ENCODE measurements around the gene UROC1.

UROC1 gene

DNA sequence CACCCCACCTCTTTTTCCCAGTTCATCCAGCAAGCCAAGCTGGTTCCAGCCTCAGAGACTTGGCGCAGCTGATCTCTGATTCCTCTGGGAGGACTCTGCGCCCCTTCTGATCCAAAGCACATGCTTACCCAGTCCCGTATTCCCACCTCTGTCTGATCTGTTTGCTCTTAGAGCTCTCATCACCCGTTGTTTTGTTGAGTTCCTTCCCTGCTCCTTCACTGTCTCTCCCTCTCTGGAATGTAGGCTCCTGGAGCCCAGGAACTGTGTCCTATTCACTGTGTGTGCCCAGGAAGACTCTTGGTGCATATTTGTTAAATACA, 40.6 kb downstream of the UROC1 start:
- no peak for DNase-seq

DNA sequence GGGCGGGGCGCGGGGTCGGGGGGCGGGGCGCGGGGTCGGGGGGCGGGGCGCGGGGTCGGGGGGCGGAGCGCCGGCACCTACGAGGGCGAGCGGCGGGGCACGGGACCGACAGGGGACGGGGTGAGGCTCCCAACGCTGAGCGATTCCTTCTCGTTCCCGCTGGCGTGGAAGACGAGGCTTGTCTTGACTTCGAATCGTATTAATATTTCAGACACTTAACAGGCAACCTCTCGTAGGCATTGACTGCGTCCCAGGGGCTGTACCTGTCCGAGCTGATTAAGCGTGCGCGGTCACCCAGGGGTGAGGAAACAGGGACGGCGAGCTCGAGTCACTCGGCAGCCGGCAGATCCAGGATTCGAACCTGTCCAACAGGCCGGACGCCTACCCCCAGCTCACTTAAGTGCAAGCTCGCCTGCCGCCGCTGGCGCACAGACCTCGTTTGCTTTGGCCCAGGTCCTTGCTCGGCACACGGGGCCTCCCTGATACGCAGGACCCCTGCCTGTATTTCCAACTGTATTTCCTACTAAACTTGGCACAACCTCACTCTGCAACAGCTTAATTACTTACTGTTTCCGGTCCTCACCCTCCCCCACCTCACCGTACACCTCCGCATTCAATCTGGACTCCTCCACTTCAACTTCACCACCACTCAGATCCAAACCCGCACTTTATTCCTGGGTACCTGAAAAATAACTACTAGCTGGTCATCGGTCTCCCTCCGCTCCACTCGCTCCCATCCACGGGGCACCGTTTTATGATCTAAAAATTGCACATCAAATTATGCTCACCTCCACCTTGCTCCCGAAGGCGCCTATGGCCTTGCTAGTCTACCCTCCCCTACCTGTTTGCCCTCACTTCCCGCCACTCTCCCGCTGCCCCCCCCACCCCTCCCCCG, 41.2 kb downstream of the UROC1 start:
- peak; percentile 78 for DNase-seq

DNA sequence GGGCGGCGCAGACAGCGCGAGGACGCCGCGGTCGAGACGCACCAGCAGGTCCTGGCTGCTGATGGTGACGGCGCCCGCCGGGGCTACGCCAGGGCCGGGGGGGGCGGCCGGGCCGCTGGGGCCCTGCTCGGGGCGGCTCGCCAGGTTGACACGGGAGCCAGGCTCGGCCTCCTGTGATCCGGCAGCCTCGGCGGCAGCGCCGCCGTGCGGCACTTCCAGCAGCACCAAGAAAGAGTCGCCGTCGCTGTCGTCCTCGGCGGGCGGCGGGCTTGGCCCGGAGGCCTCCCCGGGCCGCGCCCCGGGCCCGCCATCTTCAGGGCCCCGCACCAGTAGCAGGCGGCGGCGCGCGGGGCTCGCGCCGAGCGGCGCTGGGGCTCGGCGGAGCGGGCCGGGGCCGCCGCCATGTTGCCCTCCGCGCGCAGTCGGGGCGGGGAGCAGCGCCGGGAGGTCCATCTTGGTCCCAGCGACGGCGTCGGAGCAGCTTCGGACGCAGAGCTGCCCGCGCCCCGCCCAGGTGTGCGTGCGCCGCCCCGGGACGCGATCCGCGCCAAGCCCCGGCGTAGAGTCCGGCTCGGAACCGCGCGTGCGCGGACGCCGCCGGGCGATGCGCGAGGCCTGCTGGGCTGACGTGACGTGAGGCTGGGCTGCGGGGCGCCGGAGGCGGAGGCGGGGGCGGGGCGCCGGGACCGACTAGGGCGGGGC, 42.0 kb downstream of the UROC1 start, which contains the start of gene ZXDC:
Gene ZXDC (minus strand): TSS at position 479 of the 702 bp plus-strand sequence. CDS start 26 bp downstream, at position 453.
- DNase-seq = peak; percentile 96

DNA sequence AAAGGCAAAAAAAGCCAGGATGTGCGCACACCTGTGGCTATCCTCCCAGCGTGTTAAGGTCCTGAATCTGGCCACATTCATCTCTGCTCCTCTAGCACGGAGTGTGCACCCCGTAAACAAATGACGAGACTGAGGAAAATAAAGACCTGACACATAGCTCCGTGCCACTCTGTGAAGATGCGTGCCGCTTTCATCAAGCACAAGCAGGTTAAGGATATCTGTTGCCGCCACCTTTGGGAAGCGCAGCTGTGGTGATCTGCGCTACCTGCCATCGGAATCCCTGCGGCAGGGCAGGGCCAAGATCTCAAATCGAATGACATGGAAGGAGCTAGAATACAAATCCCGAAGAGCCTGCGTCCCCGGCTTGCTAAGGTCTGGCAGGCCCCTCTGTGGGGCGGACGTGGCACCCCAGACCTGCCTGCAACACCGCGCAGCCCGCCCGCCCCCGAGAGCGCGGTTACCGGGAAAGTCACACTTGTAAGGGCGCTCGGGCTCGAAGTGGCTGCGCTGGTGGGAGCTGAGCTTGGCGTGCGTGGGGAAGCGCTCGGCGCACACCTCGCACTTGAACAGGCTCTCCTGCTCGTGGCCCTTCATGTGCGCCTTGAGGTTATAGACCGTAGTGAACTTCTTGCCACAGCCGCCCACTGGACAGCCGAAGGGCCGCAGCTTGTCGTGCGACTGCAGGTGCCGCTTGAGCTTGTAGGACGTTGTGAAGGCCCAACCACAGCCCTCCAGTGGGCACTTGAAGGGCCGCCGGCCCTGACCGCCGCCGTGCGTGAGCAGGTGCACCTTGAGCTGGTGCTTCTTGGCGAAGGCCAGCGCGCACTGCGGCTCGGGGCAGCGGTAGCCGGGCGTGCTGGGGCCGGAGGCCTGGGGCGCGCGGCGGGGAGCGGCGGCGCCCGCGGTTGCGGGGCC, 42.8 kb downstream of the UROC1 start:
- DNase-seq = peak; percentile 29

DNA sequence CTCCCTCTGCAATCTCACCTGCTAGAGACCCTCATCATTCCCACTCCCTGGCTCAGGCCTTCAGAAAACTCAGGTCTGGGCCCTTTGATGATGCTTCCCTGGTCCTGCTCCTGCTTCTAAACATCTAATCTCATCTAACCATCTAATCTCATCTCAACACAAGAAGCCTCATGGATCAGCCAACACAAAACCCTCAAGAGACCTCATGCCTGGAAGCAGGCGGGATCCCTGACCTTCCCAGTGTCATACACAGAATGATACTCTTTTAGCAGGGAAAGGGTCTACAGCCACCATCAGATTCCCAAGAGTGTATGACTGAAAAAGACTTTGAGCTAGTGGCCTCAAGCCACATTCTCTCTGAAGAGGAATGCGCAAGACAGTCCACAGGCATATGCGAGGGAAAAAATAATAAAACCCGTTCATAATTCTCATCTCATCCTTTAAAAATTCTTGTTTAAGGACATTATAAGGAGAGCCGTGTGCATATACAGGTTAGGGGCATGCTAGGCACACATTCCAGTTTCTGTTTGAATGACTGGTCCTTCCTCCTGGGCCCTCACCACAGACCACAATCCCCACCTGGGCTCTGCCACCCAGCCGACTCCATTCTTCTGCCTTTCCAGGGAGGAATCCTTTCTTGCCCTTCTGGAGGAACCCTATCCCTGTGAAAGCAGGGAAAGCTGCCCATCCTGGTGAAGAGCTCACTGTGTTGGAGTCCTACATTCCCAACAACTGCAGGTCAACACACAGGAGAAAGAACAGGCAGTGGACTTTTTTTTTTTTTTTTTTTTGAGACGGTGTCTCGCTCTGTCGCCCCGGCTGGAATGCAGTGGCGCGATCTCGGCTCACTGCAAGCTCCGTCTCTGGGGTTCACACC, 44.0 kb downstream of the UROC1 start:
- DNase-seq = no peak

DNA sequence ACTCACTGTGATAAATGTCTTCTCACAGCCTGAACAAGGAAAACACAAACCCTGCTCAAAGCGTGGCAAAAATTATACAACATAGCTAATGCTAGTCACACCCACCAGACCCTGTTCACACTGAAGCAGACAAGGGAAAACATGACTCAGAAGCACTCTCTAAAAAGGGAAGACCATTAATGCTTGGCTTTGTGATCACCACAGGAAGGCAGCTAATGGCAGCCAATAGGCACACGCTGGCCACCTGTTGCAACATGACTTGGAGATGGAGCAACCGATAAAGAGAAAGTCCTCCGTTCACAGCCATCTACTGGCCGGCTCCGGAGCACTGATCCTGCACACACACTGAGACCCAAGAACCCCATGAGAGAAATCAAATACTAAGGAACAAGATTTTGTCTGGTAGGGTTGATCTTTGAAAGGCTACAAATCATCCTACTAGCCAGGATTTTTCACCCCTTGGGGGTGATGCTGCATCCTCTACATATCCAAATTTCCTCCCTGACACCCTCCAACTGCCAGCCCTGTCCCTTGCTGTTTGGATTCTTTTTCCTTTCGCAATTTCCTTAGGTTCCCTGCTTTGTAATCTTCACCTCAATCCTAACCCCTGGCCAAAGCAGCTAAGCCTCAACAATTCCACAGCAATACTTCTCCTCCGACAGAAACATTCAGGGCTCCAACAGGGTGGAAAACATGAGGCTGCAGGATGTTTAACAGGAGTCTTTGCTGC, 45.1 kb downstream of the UROC1 start:
- DNase-seq = peak; percentile 79

DNA sequence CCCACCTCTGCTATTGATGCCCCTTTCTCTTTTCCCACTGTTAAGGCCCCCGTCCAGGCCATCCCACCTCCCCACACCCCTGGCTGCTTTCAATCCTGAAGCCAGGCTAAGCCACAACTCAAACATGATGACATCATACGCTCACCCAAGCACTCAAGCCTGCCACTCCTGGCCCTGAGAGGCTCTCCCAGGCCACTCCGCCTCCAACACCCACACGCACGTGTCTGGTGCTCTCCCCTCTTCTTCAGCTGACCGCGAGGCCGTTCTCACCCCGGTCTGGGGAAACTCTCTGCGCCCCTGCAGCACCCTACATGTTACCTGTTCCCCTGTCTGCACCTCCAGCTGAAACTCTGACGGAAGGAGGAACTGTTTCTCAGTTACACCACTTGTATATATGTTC, 48.1 kb downstream of the UROC1 start:
- DNase-seq = no peak

DNA sequence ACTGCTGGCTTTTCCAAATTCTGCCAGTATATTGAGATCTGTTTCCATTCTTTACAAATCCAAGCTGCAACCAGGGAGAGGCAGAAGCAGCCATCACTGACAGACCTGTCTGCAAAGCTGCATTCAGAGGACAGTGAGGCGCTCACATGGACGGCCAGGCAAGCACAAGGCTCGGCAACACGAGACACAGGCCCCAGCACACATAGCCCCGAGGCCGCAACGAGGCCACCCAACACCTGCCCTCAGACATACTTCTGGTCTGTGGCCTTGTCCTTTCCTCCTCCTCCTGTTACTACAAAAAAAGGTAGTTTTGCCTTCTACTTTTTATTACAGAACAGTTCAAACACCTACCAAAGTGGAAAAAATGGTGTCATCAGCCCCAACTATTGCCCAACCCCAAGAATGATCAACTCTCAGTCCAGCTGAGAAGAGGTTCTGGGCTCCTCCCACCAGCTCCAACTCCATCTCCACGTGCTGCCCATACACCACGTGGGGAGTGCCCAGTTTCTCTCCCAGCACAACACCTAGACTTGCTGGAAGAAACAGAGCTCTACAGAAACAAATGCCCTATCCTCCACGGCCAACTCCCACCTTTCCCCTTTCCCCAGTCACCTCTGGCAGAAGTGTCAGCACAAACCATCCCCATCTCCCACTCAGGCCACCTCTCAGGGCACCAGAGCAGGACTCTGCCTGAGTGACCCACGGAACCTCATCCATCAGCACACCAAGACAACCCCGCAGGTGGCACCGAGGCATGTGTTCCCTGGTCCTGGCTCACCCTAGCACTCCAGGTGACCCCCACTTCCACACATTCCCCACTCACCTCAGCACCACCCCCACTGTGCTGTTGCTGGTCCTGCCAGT, 49.3 kb downstream of the UROC1 start:
- DNase-seq = no peak

DNA sequence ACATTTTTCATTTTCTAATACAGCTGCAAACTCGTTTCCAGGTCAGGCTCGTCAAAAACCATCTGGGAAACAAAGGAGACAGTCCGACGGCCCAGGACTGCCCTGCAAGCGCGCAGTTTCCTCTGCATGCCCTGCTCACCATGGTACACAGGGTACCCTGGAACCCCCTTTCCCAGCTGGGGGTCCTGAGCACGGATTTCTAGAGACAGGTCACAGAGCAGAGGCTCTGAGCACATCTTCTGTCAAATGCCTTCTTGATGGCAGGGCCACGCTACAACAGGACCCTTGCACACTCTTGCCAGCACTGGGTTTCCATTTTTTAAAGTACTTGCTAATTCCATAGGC, 50.0 kb downstream of the UROC1 start:
- DNase-seq = no peak

DNA sequence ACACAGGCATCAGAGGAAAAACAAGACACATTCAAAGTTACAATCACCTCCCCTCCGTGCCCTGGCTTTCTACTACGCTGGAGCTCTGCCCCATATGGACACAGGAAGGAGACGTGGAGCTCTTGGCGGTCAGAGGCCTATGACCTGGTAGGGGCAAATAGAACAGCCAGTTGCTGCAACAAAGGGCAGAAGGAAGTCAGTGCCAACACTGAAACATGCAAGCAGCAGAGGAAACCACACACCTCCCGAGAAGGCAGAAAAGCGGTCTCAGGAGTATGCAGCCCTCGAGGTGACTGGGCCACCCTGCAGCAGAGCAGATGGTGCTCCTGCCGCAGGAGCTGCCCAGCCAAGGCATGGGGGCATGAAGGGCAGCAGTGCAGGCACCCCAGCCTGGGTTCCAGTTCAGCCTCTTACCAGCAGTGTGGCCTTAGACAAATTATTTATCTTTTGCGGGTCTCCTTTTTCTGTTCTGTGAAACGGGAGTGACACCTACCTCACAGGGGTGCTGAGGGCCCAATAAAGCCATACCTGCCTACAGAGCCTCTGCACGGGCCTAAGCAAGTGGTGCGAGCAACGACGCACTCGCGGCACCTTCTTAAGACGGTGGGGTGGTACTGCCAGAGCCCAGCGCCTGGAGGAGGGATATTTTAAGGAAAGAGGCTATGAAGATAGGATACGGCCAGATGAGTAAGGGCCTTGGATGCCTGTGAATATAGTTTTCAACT, 50.5 kb downstream of the UROC1 start:
- DNase-seq = no peak

DNA sequence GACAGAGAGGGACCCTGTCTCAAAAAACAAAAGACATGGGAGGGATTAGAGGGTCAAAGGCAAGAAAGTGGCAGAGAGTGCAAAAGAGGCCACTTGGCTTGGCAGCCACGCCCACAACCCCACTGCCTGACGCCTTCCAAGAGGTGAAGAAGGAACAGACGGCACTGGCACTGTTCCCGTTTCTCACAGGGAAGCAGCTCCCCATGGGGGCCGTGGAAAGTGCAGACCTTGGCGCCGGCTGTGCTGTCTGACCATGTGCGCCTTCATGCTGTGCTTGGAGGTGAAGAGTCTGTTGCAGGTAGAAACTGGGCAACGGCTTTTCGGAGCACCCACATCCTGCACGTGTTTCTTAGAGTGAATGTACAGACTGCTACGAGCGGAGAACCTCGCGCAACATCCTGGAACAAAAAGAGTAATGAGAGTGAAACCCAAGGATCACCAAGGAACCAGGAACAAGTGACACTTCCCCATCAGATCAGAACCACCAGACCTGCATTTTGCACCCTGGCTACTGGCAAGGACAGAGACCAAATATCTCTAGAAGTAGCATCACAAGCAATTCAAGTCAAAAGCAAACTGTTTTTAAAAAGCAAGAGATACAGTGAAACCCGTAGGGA, 51.5 kb downstream of the UROC1 start:
- DNase-seq = no peak

DNA sequence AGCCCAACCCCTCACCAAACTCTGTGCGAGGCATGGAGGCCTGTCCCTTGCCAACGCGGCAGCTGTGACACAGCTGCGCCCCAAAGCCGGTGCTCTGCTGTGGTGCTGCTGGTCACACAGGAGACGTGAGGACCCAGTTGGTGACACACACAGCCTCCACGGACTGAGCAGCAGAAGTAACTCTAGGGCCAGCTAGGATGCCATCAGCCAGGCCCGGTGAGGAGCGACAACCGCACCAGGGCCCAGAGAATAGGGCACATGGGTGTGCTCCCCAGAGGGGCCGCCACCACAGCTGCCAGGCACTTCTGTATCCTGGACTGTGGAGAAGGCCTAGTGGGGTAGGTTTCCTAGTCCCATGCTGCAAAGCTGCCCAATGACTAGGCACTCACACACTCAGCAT, 52.6 kb downstream of the UROC1 start:
- DNase-seq = no peak

DNA sequence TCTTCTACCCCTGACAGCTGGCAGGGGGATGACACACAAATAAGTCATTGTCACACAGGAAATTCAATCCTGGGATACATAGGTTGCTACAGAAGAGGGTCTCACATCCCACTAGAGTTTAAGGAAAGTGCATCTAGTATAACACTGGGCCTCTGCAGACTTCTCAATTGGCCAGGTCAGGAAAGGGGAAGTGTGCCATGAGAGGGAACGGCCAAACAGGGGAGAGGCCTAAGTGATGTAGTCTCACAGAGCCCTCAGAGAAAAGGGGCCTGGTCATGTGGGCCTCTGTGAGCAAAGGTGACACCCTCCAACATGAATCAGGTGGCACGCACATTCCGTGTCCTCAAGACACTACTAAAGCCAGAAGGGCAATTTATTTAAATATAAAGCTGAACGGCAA, 53.1 kb downstream of the UROC1 start:
- no peak for DNase-seq

DNA sequence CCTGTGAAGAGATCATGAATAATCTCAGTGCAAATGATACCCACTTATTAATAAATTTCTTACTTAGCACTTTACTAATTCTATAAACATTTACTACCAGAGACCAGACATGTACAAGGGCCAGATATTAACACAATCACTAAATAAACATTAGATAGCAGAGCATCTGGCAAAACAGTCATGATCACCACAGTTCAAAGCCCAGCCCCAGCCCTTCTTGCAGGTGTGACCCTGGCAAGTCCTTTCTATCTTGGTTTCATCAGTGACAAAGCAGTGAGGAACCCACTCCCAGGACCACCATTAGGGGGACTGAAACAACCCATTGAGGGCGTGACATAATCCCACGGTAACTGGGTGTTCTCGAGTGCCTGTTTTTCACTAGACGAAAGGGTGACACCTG, 53.5 kb downstream of the UROC1 start:
- no peak for DNase-seq

DNA sequence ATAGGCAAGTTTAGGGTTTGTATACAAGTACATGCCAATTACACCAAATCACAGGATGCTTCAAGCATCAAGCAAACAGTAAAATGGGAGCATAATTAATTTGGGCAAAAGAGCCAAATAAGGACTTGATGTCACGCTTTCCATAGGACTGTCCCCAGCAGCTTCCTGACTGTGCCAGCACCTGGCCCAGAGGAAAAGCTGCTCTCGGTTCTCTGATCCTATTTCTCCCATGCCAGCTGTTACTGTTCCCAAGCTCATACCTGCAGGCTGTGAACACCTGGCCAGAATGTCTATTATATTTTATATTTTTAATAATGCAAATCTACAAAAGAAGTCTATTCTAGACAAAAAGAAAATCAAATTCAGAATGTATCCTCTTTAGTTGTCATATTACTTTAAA, 54.1 kb downstream of the UROC1 start:
- DNase-seq = no peak

DNA sequence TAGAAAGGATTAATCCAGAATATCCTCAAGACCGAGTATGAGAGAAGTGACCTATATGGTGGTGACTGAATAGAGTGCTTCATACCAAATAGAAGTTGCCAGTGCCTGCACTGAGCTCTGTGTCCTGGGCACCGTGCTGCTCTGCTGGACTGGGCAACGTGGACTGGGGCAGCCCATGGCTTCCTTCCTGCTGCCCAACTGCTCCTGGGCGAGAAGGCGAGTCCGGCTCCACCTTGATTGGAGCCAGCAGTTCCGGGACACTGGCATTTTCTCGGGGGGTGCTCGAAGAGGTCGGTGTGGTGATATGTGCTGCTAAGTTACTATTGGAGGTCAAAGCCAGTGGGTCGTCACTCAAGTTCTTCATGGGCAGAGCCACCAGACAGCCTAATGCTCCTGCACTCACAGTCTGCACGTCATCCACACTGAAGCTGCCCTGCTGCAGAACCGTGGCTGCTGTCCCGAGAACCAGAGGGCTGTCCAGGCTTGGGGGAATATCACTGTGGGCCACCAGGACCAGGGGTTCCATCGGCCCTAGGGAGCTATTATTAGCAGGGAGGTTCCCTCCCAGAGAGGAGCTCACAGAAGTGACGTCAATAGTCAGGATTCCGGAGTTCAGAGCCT, 56.0 kb downstream of the UROC1 start:
- no peak for DNase-seq

DNA sequence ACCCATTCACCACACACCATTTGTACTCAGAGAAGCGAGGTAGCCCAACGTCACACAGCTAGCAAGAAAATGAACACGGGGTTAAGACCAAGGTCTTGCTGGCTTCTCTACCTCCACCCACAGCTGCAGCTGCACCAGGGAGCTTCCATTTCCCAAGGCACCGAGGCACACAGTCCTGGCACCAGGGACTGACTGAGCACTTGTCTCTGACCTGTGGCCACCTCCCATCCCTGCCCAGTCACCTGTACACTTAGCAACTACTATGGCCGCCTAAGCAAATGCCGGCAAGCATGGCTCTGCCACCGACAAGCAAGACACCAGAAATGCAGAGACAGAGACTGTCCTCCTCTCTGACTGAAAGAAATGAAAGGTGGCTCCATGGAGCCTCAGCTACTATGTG, 57.2 kb downstream of the UROC1 start:
- no peak for DNase-seq

DNA sequence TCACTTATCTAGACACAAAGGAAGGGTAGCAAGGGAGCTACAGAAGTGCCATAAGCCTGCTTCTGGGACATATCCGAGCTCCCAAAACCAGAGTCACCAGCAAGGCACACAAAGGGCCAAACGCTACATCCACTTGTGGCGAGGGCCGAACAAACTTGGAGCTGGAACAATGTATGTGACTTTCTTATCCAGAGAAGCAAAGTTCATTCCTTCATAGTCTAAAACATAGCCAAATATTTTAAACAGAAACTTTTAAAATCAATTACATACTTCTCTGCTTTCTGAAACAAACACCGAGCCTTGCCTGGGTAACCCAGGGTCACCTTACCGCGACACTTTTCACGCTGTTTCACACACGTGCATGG, 57.8 kb downstream of the UROC1 start:
- DNase-seq = no peak

DNA sequence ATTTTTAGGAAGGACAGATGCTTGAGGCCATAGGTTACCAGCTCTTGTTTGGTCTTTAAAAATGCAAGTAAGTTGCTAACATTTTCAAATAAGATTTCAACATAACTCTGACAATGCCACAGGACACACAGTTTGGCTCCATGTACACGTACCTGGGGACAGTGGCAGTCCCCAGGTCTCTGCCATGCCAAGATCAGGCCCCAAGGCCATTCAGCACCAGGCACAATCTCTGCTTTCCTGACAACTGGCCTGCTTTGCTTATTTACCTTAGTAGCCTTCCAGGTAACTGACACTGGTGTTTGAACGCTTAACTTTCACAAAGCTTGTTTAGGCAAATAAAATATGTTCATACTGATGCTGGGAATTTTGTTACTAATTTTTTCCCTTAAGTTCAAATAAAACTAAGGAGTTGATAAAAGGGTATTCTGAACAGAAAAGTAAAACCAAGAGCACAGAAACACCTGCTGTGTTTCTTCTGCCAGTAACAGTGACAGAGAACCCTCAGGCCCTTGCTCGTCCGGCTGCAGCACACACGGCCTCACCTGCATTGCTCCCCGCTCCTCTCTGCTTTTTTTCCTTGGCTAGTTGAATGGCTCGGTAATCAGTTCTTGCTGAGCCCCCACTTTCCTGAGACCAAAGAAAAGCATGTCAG, 58.3 kb downstream of the UROC1 start:
- no peak for DNase-seq
